Measurements from ENCODE around the gene SYP.
"Not testable (repeated sequence)": the region's sequence is repeated elsewhere in the genome, so short reads cannot be mapped to it uniquely, and the experiment has no call there.

Gene SYP

DNA sequence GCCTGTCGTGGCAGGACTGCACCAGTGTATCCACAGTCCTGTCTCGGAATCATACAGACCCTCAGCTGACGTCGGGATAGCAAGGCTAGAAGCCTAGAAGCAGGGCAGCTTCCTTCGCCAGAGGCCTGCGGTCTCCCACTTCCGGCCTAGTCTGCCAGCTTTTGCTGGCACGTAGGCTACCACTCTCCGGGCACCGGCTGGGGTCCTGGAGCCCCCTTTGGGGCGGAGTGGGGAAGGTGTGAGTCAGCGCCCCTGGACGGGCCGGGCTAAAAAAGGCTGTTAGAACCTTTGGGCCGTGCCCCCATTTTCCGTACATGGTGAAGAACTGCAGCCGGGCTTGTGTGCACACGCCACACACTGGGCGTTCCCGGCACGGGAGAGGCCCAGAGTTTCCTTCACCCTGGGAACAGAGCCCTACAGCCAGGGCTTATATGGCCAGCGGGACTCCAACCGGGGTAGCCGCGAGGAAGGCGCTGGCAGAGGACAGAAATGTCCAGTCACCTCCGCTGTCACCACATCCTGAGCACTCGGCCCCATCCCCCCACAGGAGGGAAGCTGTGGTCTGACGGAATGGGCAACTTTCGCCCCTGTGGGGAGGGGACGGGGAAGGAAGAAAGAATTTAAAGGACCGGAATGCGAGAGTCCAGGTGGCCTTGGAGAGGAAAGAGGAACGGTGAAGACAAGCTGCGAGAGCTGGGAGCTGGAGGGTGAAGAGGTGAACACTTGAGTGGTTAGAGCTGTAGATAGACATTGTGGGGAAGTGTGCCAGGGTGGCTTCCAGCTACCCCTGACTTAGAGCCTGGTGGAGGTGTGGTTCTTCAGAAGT is 32.9 kb downstream of the SYP start:
- peak; percentile 78 for DNase-seq (ENCODE audit: low spot score)

DNA sequence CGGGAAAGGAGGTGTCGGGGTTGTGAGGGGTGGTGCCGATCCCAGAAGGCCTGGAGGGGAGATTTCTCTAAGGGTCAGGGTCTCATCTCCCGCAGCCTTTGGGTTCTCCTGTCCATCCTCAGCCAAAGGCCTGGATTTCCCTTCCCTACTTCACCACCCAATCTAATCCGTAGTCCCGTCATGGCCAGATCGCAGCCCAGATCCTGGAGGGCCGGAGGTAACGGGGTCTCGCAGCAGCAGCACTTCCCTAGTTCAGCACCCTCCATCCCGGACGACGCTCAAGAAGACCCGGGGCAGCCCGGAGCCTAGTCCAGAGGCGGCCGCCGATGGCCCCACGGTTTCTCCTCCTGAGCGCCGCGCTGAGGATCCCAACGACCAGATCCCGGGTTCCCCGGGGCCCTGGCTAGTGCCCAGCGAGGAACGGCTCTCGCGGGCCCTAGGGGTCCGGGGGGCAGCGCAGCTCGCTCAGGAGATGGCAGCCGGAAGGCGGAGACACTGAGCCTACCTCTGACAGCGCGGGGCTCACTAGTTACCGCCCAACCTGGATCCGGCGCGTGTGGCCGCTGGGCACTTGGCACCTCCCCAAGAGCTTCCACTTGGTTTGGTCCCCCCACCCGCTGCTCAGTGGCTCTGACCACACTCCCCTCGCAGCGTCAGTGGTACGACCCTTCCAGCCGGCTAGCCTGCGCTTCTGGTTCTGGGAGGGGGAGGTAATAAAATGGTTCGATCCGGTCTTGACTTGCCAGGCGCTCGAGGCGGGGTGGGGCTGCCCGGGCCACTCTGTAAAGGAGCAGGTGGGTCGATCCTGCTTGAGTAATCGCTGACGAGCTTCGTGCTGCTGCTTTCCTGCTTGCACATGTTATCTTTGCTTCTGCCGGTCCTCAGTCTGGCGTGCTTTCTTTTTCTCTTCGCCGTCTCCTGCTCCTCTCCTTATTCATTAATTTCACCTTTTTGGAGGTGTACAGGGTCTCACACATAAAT is 33.8 kb downstream of the SYP start:
- peak; percentile 81 for DNase-seq (ENCODE audit: low spot score)

DNA sequence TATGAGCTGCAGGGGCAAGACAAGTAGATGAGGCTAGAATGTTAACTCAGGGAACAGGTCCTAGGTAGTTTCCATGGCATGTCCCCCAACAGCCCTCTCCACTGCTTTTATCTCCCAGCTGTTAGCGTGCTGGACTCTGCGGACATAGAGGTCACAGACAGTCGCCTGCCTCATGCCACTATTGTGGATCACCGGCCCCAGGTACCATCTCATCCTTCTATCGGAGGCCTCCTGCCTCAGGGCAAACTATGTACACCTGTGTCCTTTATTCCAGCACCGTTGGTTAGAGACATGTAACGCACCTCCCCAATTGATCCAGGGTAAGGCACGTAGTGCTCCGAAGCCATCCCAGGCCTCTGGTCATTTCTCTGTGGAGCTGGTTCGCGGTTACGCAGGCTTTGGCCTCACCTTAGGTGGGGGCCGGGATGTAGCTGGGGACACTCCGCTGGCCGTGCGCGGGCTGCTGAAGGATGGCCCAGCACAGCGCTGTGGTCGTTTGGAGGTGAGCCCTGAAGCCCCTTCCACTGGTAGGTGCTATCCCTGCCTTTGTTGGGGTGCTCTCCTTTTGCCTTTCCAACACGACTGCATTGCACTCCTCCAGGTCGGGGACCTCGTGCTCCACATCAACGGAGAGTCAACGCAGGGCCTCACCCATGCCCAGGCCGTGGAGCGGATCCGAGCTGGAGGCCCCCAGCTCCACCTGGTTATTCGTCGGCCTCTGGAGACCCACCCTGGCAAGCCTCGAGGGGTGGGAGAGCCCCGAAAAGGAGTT is 35.2 kb downstream of the SYP start:
- DNase-seq (ENCODE audit: low spot score), result no peak

DNA sequence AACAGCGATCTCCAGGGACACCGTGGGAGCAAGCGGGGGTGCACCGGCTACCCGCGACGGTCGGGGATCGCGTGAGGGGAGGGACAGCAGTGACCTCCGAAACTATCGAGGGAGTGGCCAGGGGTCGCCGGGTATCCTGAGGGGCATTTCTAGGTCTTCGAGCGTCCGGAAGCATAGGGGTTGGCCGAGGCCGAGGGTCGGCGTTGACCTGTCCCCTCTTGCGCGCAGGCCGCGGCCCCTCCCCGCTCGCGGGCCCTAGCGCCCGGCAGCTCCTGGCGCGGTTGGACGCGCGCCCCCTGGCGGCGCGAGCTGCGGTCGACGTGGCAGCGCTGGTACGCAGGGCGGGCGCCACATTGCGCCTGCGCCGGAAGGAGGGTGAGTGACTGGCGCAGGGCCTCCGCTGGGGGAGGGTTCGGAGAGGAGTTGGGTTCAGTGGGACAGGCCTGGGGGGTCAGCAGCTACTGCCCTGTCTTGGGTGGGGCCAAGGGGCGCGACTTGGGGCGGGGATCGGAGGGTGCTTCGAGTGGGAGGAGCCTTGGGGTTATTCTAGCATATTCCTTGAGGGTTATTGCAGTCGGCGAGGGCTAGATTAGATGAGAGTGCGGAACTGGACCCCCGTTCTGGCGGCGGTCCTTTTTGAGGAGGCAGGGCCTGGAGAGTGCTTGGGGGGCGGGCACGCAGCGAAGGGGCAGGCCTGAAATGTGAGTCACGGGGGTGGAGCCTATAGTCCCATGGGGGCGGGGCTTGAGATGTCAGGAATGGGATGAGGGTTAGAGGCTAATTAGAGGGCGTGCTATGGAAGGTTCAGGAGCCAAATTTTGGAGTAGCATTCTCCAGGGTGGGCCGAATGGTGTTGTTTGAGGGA is 36.2 kb downstream of the SYP start:
- DNase-seq (ENCODE audit: low spot score), result peak; percentile 77

DNA sequence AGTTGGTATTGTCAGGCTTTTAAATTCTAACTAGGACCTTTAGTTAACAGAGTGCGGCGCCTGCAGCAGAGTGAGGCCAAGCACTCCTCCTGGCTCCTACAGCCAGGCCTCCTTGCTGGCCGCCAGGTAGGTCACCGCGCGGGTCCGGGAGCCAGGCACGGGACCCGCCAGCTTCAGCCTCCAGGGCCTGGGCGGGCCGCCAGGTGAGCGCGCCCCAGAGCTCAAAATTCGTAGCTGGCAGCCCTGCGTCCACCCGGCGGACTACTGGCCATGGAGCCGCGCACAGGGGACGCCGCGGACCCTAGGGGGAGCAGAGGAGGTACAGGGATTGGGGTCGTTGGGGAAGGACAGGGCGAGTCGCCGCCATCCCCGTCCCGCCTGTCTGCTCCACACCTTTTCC is 37.4 kb downstream of the SYP start, which contains the start of gene MAGIX:
MAGIX (plus strand) TSS at position 139 of the 400 bp plus-strand sequence; CDS start at position 271, 132 bp downstream.
- DNase-seq (ENCODE audit: low spot score), result peak; percentile 9

DNA sequence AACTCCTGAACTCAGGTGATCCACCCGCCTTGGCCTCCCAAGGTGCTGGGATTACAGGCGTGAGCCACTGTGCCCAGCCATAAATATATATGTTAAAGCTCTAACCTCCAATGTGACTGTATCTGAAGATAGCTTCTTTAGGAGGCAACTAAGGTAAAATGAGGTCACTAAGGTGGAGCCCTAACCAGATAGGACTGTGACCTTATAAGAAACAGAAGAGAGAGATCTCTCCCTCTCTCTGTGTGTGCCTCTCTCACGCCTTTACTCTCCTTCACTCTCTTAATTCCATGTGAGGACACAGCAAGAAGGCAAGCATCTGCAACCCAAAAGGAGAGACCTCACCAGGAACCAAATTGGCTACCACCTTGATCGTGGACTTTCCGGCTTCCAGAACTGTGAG is 38.4 kb downstream of the SYP start:
- DNase-seq (ENCODE audit: low spot score), result no peak

DNA sequence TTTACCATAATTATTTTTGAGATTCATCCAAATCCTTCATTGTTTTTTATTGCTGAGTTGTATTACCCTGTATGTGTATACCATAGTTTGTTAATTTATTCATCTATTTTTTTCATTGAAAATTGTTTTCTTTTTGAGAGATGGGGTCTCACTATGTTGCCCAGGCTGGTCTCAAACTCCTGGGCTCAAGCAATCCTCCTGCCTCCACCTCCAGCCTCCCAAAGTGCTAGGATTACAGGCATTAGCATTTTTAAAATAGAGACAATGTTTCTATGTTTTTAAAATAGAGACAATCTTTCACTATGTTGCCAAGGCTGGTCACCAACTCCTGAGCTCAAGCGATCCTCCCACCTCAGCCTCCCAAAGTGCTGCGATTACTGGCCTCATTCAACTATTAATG is 39.1 kb downstream of the SYP start:
- no peak for DNase-seq (ENCODE audit: low spot score)

DNA sequence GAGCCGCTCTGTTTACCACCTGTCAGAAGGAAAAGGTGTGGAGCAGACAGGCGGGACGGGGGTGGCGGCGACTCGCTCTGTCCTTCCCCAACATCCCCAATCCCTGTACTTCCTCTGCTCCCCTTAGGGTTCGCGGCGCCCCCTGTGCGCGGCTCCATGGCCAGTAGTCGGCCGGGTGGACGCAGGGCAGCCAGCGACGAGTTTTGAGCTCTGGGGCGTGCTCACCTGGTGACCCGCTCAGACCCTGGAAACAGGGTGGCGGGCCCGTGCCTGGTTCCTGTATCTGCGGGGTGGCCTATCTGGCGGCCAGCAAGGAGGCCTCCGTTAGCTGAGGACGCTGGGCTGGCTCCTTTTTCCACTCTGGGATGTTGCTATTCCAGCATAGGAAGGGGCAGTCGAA is 42.8 kb downstream of the SYP start:
- DNase-seq (ENCODE audit: low spot score), result no peak

DNA sequence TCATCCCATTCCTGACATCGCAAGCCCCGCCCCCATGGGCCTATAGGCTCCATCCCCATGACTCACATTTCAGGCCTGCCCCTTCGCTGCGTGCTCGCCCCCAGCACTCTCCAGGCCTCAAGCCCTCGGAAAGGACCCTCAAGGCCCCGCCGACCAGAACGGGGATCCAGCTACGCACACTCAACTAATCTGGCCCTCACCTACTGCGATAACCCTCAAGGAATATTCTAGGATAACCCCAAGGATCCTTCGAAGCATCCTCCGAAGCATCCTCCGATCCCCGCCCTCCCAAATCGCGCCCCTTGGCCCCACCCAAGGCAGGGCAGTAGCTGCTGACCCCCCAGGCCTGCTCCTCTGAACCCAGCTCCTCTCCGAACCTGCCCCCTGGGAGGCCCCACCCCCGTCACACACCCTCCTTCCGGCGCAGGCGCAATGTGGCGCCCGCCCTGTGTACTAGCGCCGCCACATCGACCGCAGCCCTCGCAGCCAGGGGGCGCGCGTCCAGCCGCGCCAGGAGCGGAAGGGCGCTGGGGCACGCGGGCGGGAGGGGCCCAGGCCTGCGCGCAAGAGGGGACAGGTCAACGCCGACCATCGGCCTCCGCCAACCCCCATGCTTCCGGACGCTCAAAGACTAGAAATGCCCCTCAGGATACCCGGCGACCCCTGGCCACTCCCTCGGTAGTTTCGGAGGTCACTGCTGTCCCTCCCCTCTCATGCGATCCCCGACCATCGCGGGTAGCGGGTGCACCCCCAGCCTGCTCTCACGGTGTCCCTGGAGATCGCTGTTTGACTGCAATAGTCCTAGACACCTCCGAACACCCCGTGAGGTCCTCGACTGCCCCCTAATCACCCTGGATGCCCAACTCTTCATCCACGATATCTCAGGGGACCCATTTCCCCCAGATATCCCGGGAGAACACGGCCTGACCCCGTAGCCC is 43.8 kb downstream of the SYP start:
- peak; percentile 84 for DNase-seq (ENCODE audit: low spot score)

DNA sequence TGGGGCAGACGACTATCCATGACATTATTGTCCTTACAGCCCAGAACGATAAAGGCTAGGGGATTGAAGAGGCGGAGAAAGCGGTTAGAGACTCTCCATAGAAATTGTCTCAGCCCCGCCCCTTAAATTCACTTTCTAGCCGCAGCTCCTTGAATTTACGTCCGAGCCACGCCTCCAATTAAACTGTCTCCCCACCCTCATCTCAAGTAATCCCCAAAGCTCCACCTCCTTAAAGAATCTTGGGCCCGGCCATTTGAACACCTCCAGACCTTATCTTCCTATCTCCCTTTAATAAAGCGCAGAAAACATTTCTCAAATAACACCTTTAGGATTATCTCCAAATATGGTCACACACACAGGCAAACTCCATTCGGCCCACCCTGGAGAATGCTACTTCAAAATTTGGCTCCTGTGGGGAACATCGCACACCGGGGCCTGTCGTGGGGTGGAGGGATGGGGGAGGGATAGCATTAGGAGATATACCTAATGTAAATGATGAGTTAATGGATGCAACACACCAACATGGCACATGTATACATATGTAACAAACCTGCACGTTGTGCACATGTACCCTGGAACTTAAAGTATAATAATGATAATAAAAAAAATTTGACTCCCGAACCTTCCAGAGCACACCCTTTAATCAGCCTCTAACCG is 44.6 kb downstream of the SYP start:
- DNase-seq (ENCODE audit: low spot score), result peak; percentile 69

DNA sequence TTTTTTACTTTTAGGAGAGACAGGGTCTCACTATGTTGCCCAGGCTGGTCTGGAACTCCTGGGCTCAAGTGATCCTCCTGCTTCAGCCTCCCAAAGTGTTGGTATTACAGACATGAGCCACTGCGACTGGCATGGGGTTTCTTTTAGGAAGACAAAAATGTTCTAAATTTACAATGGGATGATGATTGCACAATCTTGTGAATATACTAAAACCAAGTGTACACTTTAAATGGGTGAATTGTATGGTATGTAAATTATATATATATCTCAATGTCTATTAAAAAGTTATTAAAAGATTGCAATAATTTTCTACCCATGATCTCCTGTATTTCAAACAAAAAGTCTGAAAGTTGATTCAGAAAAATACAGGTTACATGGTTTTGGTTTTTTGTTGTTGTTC is 46.5 kb downstream of the SYP start:
- no peak for DNase-seq (ENCODE audit: low spot score)

DNA sequence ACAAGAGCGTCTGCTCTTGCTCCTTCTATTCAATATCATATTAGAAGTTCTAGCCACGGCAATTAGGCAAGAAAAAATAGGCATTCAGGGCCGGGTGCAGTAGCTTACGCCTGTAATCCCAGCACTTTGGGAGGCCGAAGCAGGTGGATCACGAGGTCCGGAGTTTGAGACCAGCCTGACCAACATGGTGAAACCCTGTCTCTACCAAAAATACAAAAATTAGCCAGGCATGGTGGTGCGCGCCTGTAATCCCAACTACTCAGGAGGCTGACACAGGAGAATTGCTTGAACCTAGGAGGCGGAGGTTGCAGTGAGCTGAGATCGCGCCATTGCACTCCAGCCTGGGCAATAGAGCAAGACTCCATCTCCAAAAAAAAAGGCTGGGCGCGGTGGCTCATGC is 50.7 kb downstream of the SYP start:
- DNase-seq (ENCODE audit: low spot score), result not testable (repeated sequence)

DNA sequence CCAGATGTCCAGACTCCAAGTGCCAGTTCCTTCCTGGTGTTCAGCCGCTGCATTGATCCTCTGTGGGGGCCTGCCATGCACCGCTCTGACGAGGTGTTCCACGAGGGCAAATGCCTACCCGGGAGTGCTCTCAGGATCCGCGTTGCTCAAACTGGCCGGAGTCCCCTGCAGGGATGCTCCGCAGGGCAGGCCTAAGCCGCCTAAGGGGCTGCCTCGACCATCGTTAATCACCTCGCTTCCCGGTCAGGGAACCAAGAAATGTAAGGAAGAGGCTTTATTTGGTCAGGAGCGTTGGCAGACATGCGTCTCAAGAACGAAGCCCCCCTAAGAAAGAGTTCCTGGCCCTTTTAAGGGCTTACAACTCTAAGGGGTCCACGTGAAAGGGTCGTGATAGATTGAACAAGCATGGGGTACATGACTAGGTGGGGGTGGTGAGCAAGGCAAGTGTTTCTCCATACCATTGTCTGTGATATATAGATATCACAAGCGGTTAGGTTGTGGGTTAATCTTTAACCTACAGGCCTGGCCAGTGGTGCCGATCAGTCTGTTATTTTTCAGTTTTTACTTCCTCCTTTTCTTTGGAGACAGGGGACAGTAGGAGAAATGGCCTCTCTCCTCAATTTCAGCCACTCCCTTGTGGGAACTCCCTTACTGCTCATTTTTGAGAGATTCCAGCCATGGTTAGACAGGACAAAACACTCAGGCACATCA is 51.4 kb downstream of the SYP start:
- peak; percentile 54 for DNase-seq (ENCODE audit: low spot score)

DNA sequence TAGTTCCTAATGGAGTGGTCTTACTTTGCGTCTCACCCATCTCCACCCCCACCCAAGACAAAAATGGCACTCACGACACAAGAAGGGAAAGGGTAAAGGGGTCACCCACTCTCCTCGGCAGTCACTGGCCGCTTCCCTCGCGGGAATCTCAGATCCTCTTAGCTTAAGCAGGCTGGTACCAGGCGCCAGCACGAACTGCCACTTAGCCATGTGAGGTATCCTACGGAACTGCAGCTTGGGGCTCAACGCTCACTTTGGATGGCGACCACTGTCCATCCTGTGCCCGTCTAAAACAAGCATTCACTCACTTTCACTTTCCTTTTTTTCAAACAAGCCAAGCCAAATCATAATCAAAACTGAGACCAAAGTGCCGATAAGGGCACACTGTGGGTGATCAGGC is 52.1 kb downstream of the SYP start:
- no peak for DNase-seq (ENCODE audit: low spot score)

DNA sequence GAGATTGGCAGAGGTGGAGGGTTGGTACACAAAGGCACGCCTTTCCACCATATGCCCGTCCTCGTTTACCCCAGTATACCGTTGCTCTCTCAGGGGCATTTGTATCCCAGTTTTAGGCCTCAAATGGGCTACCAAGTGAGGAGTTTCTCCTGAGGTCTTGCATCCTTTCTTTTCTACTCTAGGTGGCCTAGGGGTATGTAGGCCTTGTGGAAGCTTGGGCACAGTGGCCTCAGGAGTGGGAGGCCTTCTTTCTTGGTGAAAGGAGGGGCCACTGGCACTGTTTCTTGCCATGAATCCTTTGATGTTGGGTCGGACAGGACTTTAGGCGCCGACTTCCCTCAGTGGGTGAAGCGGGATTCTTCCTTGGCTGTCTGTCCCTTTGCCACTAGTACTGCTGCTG is 52.7 kb downstream of the SYP start:
- no peak for DNase-seq (ENCODE audit: low spot score)

DNA sequence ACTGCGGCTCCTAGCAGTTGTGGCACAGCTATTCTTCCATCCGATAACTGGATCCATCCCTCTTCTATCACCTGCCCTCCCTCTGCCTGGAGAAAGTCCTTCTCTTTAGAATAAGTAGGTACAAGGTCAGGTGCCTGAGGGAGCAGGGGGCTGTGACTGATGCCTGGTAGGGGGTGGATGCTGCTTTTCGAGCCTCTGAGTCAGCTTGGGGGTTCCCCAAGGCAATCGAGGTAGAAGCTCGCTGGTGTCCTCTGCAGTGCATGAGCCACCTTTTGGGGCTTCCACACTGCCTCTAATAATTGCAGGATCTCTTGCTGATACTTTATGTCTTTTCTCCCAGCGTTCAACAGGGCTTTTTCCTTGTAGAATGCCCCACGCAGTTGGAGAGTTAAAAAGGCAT is 56.8 kb downstream of the SYP start:
- DNase-seq (ENCODE audit: low spot score), result not testable (repeated sequence)

DNA sequence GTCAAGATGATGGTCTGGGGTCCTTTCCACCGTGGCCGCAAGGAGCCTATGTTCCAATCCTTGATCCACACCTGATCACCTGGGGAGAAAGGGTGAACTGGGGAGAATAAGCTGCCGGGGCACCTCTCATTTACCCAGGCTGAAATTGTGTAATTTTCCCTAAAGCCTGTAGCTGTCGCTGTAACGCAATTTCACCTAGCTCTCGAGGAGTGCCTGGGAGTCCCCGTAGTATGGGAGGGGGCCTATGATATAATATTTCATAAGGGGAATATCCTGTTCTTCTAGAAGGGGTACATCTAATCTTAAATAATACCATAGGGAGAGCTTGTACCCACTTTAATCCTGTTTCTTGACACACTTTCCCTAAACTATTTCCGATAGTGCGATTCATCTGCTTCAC is 57.7 kb downstream of the SYP start:
- DNase-seq (ENCODE audit: low spot score), result not testable (repeated sequence)

DNA sequence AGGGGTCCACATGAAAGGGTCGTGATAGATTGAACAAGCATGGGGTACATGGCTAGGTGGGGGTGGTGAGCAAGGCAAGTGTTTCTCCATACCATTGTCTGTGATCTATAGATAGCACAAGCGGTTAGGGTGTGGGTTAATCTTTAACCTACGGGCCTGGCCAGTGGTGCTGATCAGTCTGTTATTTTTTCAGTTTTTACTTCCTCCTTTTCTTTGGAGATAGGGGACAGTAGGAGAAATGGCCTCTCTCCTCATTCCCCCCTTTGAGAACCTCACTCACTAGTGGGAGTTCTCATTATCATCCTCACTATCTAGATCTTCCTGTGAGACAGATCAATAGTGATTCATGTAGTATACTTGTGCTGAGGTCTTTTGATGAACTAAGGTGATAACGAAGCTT is 60.3 kb downstream of the SYP start:
- no peak for DNase-seq (ENCODE audit: low spot score)

Measured in kidney tubule cell (primary cell).